Testis (tissue), 2 donors: Measurements from ENCODE around the gene SLC25A33.

ENCODE experiments used
- CTCF ChIP-seq, 3 experiments: fragments of 450-650 bp in 2 of 3; fragments of 200-600 bp in 1 of 3; sonication (generic) in 1 of 3; IDR thresholded peaks; one replicate each; pipeline ENCODE4 v1.5.1; 2016 to 2019; ENCODE audit warnings: antibody characterized with exemption in 3 of 3, mild to moderate bottlenecking in 2 of 3, moderate library complexity in 1 of 3
- POLR2A ChIP-seq: fragments of 450-650 bp; IDR thresholded peaks from one replicate; pipeline ENCODE4 v1.6.1; 2017; ENCODE audit warnings: antibody characterized with exemption, mild to moderate bottlenecking, moderate library complexity

GRCh38 chr1:9591669-9592509, 52.6 kb downstream of the SLC25A33 start:
- no peak for TF ChIP-seq CTCF (IDR thresholded peaks at IDR 0.05)
- no peak for TF ChIP-seq POLR2A
